ENCODE measurements around the gene C6orf136. TPM values are rescaled to one million over a fixed set of nuclear protein-coding genes. Genes with fewer than 3 reads are reported as not detected.
"Not testable (repeated sequence)": the region's sequence is repeated elsewhere in the genome, so short reads cannot be mapped to it uniquely, and the experiment has no call there.

C6orf136 gene
- total RNA-seq (100 to 1,000 TPM in 1 of 5 donors, 10 to 100 TPM in 3, 1 to 10 TPM in 1; 7.3 to 126 (median 12.8) TPM), polyA plus RNA-seq (10 to 100 TPM; 21.2 to 29.3 (median 25.7) TPM)
- long read RNA-seq, donor 1, partial matches to known transcripts: 0 of 1 reads
- long read RNA-seq, donor 1, other reads (novel, unspliced or antisense): 0 of 1 reads
- long read RNA-seq, donor 2, partial matches to known transcripts: 0 of 2 reads
- long read RNA-seq, donor 2, other reads (novel, unspliced or antisense): 0 of 2 reads
- long read RNA-seq, donor 3, partial matches to known transcripts: 0 of 3 reads
- long read RNA-seq, donor 3, other reads (novel, unspliced or antisense): 0 of 3 reads
- long read RNA-seq, donor 4, partial matches to known transcripts: 0 of 1 reads
- long read RNA-seq, donor 4, other reads (novel, unspliced or antisense): 0 of 1 reads
- long read RNA-seq, donor 5, partial matches to known transcripts: 0 of 1 reads
- long read RNA-seq, donor 5, other reads (novel, unspliced or antisense): 0 of 1 reads
- long read RNA-seq, donor 6, partial matches to known transcripts: 5 of 12 reads
- long read RNA-seq, donor 6, other reads (novel, unspliced or antisense): 0 of 12 reads
- long read RNA-seq, donor 7, partial matches to known transcripts: 0 of 5 reads
- long read RNA-seq, donor 7, other reads (novel, unspliced or antisense): 0 of 5 reads
- long read RNA-seq, donor 8, partial matches to known transcripts: 0 of 5 reads
- long read RNA-seq, donor 8, other reads (novel, unspliced or antisense): 0 of 5 reads
- long read RNA-seq, donor 9, partial matches to known transcripts: 0 of 4 reads
- long read RNA-seq, donor 9, other reads (novel, unspliced or antisense): 0 of 4 reads
- long read RNA-seq, donor 10, partial matches to known transcripts: 0 of 4 reads
- long read RNA-seq, donor 10, other reads (novel, unspliced or antisense): 0 of 4 reads

GRCh38 chr6:30646450-30647241, at the start of gene C6orf136:
TSS of gene C6orf136 (plus strand) at chr6:30647133. CDS start at chr6:30647232, 99 bp downstream.
- 5 to 12% (median 8%) methylated on average over 32 to 37 of the region's 37 CpGs for WGBS, 5 donors
- Histone ChIP-seq H3K36me3 (peaks cover 5 to 63% (median 60%) of the 10 kb centered on the region in 4 donors), H3K27ac (peak within 1 kb of the TSS; percentile 92 to 98 (median 97)), H3K4me3 (peak within 1 kb of the TSS; percentile 71 to 96 (median 92)), H3K9me3 (no peaks in the 10 kb centered on the region), H3K4me1 (peaks cover 11 to 30% (median 26%) of the 10 kb centered on the region in 4 donors), H3K27me3 (no peaks in the 10 kb centered on the region)
- TF ChIP-seq POLR2A (IDR thresholded peaks at IDR 0.05): no peak
- no peak for TF ChIP-seq CTCF (IDR thresholded peaks at IDR 0.05)
- peak in 2 of 3 donors; percentile 45 to 69 for TF ChIP-seq POLR2AphosphoS5 (IDR thresholded peaks at IDR 0.05)
- intact Hi-C loops (cut with DNase I; ENCODE audit: low total_unique reads): no loop called here
- DNase-seq: peak; percentile 95 to 98

GRCh38 chr6:30597315-30598144, 49.4 kb upstream of the C6orf136 start:
- peak in 1 of 3 donors; percentile 68 for TF ChIP-seq POLR2AphosphoS5 (IDR thresholded peaks at IDR 0.05)
- peak in 5 of 7 experiments; percentile 56 to 86 (median 84) for TF ChIP-seq CTCF (IDR thresholded peaks at IDR 0.05)
- intact Hi-C loops (cut with DNase I; ENCODE audit: low total_unique reads): loop anchor here (10.0 kb wide), 1 partner anchor 53 kb away; no protein-coding TSS in a partner anchor
- H3K36me3 ChIP-seq: peaks cover 15 to 64% (median 51%) of the 10 kb centered on the region in 4 donors
- DNase-seq: peak; percentile 90
- H3K9me3 ChIP-seq, H3K27me3 ChIP-seq, H3K4me3 ChIP-seq: not testable (repeated sequence)
- peaks cover 0 to 21% (median 0%) of the 10 kb centered on the region in 4 donors for H3K4me1 ChIP-seq
- H3K27ac ChIP-seq: peak overlapping the region in 2 of 5 donors; percentile 1 to 39
- 68 to 73% (median 70%) methylated on average over 15 of the region's 15 CpGs for WGBS, 5 donors

- no peaks in the 10 kb centered on the region for H3K9me3 ChIP-seq
- no peak overlapping the region for H3K27ac ChIP-seq
- no peak for DNase-seq
- H3K4me1 ChIP-seq: peaks cover 0 to 21% (median 0%) of the 10 kb centered on the region in 4 donors
- H3K27me3 ChIP-seq: no peaks in the 10 kb centered on the region
- intact Hi-C loops (cut with DNase I; ENCODE audit: low total_unique reads): loop anchor here (10.0 kb wide), 1 partner anchor 54 kb away; no protein-coding TSS in a partner anchor
- H3K36me3 ChIP-seq: peaks cover 30 to 65% (median 51%) of the 10 kb centered on the region in 4 donors
- no peak overlapping the region for H3K4me3 ChIP-seq
- WGBS, 5 donors: 69 to 75% (median 73%) methylated on average over 11 to 12 of the region's 12 CpGs
- TF ChIP-seq POLR2AphosphoS5 (IDR thresholded peaks at IDR 0.05) (peak in 1 of 3 donors; percentile 1), POLR2A (IDR thresholded peaks at IDR 0.05) (no peak), EP300 (IDR thresholded peaks at IDR 0.05) (no peak)
These were observed 47.9 kb upstream of the C6orf136 start for GRCh38 chr6:30598912-30599624.

Measured in stomach (tissue), 19 donors.